ENCODE results near the gene HHAT. TPM values are rescaled to one million over a fixed set of nuclear protein-coding genes. Genes with fewer than 3 reads are reported as not detected.

The HHAT gene
- total RNA-seq, 2 experiments from 2014 or later, result 0.99 to 1.4 TPM

GRCh38 chr1:210311726-210312493 is 16.8 kb upstream of the HHAT start:
- Mint-ChIP-seq H3K9me3 (no peaks in the 10 kb centered on the region), H3K4me3 (peak overlapping the region; percentile 73), H3K4me1 (ENCODE audit: low read depth) (peaks cover 4% of the 10 kb centered on the region), H3K27ac (no peak overlapping the region), H3K27me3 (peaks cover 11% of the 10 kb centered on the region), H3K36me3 (ENCODE audit: low read depth) (no peaks in the 10 kb centered on the region)
- no peak for TF ChIP-seq CTCF (IDR thresholded peaks at IDR 0.05)
- ChIA-PET CTCF (interaction anchor here (0.7 to 2.8 kb wide), 10 partner anchors 8 to 452 kb away, joined by 3 to 21 read pairs (median 4); no protein-coding TSS in a partner anchor), POLR2A (interaction anchor here (1.0 kb wide), 1 partner anchor 62 kb away, joined by 3 read pairs; no protein-coding TSS in a partner anchor)
- ATAC-seq (no peak), DNase-seq (no peak)
- intact Hi-C loops (cut with micrococcal nuclease), result loop anchor here (1.0 to 2.0 kb wide), 2 partner anchors 169 to 451 kb away; no protein-coding TSS in a partner anchor

- DNase-seq (no peak), ATAC-seq (no peak)
- intact Hi-C loops (cut with micrococcal nuclease), result no loop called here
- Mint-ChIP-seq H3K4me3 (no peak overlapping the region), H3K27ac (no peak overlapping the region), H3K36me3 (ENCODE audit: low read depth) (no peaks in the 10 kb centered on the region), H3K9me3 (no peaks in the 10 kb centered on the region), H3K27me3 (peaks cover 13% of the 10 kb centered on the region), H3K4me1 (ENCODE audit: low read depth) (peaks cover 4% of the 10 kb centered on the region)
- no peak for TF ChIP-seq CTCF (IDR thresholded peaks at IDR 0.05)
- CTCF ChIA-PET, result interaction anchor here (1.3 to 2.1 kb wide), 4 partner anchors 87 to 452 kb away, joined by 4 to 7 read pairs (median 5); no protein-coding TSS in a partner anchor
- POLR2A ChIA-PET, result no interaction called here
Observed at GRCh38 chr1:210313046-210313595, 15.6 kb upstream of the HHAT start.

DNA sequence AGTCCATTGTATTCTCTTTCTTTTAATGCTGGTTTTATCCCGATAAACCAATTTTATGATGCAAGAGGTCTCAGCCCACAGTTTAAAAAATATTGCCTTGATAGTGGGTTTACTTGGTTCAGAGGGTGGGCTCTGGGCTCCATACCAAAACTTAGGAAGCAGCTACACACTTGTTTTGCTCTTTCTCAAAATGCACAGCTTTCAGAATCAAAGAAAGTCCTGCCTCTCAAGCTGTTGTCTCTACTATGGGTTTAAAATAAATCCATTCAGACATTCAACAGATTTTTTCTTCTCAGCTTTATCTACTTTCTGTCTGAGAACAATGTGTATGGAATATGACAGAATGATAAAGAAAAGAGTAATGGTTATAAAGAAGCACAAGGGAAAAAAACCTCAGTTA is 14.8 kb upstream of the HHAT start:
- CTCF ChIA-PET, result interaction anchor here (1.3 to 2.1 kb wide), 3 partner anchors 86 to 453 kb away, joined by 4 to 6 read pairs (median 4); no protein-coding TSS in a partner anchor

GRCh38 chr1:210315529-210315928 is 13.2 kb upstream of the HHAT start:
- Mint-ChIP-seq H3K27me3 (peaks cover 6% of the 10 kb centered on the region), H3K4me1 (ENCODE audit: low read depth) (peaks cover 4% of the 10 kb centered on the region), H3K27ac (no peak overlapping the region), H3K9me3 (no peaks in the 10 kb centered on the region), H3K4me3 (no peak overlapping the region), H3K36me3 (ENCODE audit: low read depth) (no peaks in the 10 kb centered on the region)
- intact Hi-C loops (cut with micrococcal nuclease), result no loop called here
- ATAC-seq (no peak), DNase-seq (no peak)
- ChIA-PET CTCF (interaction anchor here (0.9 to 2.1 kb wide), 2 partner anchors 46 to 171 kb away, joined by 3 to 6 read pairs; no protein-coding TSS in a partner anchor), POLR2A (no interaction called here)
- TF ChIP-seq CTCF (IDR thresholded peaks at IDR 0.05), result no peak

More for the DNA sequence above, 14.8 kb upstream of the HHAT start:
- Mint-ChIP-seq H3K4me3 (no peak overlapping the region), H3K27ac (no peak overlapping the region), H3K4me1 (ENCODE audit: low read depth) (peaks cover 4% of the 10 kb centered on the region), H3K9me3 (no peaks in the 10 kb centered on the region), H3K27me3 (peaks cover 11% of the 10 kb centered on the region), H3K36me3 (ENCODE audit: low read depth) (no peaks in the 10 kb centered on the region)
- TF ChIP-seq CTCF (IDR thresholded peaks at IDR 0.05), result no peak
- intact Hi-C loops (cut with micrococcal nuclease), result no loop called here
- ATAC-seq, result no peak
- DNase-seq, result no peak
- POLR2A ChIA-PET, result no interaction called here

- DNase-seq (no peak), ATAC-seq (no peak)
- Mint-ChIP-seq H3K4me1 (ENCODE audit: low read depth) (no peaks in the 10 kb centered on the region), H3K27me3 (peaks cover 8% of the 10 kb centered on the region), H3K27ac (no peak overlapping the region), H3K9me3 (no peaks in the 10 kb centered on the region), H3K36me3 (ENCODE audit: low read depth) (no peaks in the 10 kb centered on the region), H3K4me3 (no peak overlapping the region)
- intact Hi-C loops (cut with micrococcal nuclease), result no loop called here
- ChIA-PET POLR2A (no interaction called here), CTCF (interaction anchor here (1.1 to 2.5 kb wide), 4 partner anchors 10 to 461 kb away, joined by 3 to 14 read pairs (median 5); no protein-coding TSS in a partner anchor)
- TF ChIP-seq CTCF (IDR thresholded peaks at IDR 0.05), result no peak
Observed at GRCh38 chr1:210321131-210321530, 7.6 kb upstream of the HHAT start.
